GM12892 (cell line): ENCODE results near the gene TGFBR2.

Source experiments
- DNase-seq: peaks from one replicate; pipeline ENCODE4 v3.0.0; 2011; ENCODE audit not compliant: insufficient read length
- FAIRE-seq: peaks from 2 replicates; lab custom pipeline; 2011; peaks lifted over from hg19 to GRCh38; lab: Jason Lieb, UNC
- POLR2A ChIP-seq: IDR thresholded peaks from 2 replicates; pipeline ENCODE4 v1.6.1; 2011; ENCODE audit warnings: low read depth, low read length, control low read depth
- POLR2AphosphoS5 ChIP-seq: IDR thresholded peaks from 2 replicates; pipeline ENCODE4 v1.6.1; 2011; ENCODE audit warnings: low read depth, low read length, control low read depth
- TAF1 ChIP-seq: IDR thresholded peaks from 2 replicates; pipeline ENCODE4 v1.6.1; 2011; ENCODE audit warnings: low read depth, mild to moderate bottlenecking, control low read depth, low read length, borderline replicate concordance

Gene TGFBR2

GRCh38 chr3:30708472-30708871 lies 102.1 kb downstream of the TGFBR2 start:
- DNase-seq (no peak), FAIRE-seq (no peak)
- TF ChIP-seq POLR2AphosphoS5 (no peak), TAF1 (no peak), POLR2A (no peak)

GRCh38 chr3:30710017-30710416 lies 103.6 kb downstream of the TGFBR2 start:
- no peak for FAIRE-seq
- DNase-seq = no peak
- TF ChIP-seq POLR2AphosphoS5 (no peak), POLR2A (no peak), TAF1 (no peak)

- TF ChIP-seq TAF1 (no peak), POLR2AphosphoS5 (no peak), POLR2A (no peak)
- DNase-seq (no peak), FAIRE-seq (no peak)
Measured at GRCh38 chr3:30711151-30711550, 104.8 kb downstream of the TGFBR2 start.

GRCh38 chr3:30711867-30712266 lies 105.5 kb downstream of the TGFBR2 start:
- TF ChIP-seq TAF1 (no peak), POLR2AphosphoS5 (no peak), POLR2A (no peak)
- DNase-seq = no peak
- FAIRE-seq = no peak

- TF ChIP-seq TAF1 (no peak), POLR2AphosphoS5 (no peak), POLR2A (no peak)
- no peak for FAIRE-seq
- DNase-seq = no peak
Measured at GRCh38 chr3:30712991-30713390, 106.6 kb downstream of the TGFBR2 start.

- DNase-seq (no peak), FAIRE-seq (no peak)
- no peak for TF ChIP-seq POLR2A
Measured at GRCh38 chr3:30713885-30714503, 107.6 kb downstream of the TGFBR2 start.

- DNase-seq (no peak), FAIRE-seq (no peak)
- TF ChIP-seq POLR2A = no peak
- no peak for TF ChIP-seq POLR2AphosphoS5
- TF ChIP-seq TAF1 = no peak
Measured at GRCh38 chr3:30719536-30719935, 113.1 kb downstream of the TGFBR2 start.

GRCh38 chr3:30720586-30721313 lies 114.3 kb downstream of the TGFBR2 start:
- DNase-seq = no peak
- no peak for FAIRE-seq
- TF ChIP-seq TAF1 (no peak), POLR2A (no peak), POLR2AphosphoS5 (no peak)

- FAIRE-seq = no peak
- TF ChIP-seq POLR2AphosphoS5 (no peak), TAF1 (no peak), POLR2A (no peak)
- no peak for DNase-seq
Measured at GRCh38 chr3:30721314-30721634, 114.9 kb downstream of the TGFBR2 start.

GRCh38 chr3:30723211-30723610 lies 116.8 kb downstream of the TGFBR2 start:
- DNase-seq = no peak
- FAIRE-seq = no peak

GRCh38 chr3:30724863-30725262 lies 118.5 kb downstream of the TGFBR2 start:
- TF ChIP-seq POLR2A = no peak
- TF ChIP-seq POLR2AphosphoS5 = no peak
- no peak for TF ChIP-seq TAF1
- FAIRE-seq (no peak), DNase-seq (no peak)

More at GRCh38 chr3:30723211-30723610, 116.8 kb downstream of the TGFBR2 start:
- TF ChIP-seq POLR2A (no peak), POLR2AphosphoS5 (no peak), TAF1 (no peak)

- FAIRE-seq = no peak
- no peak for TF ChIP-seq TAF1
- TF ChIP-seq POLR2A = no peak
- no peak for TF ChIP-seq POLR2AphosphoS5
- no peak for DNase-seq
Measured at GRCh38 chr3:30728143-30728542, 121.7 kb downstream of the TGFBR2 start.
